GM12878 (cell line): ENCODE measurements around the gene PRPSAP2. TPM values are rescaled to one million over a fixed set of nuclear protein-coding genes. Genes with fewer than 3 reads are reported as not detected.

ENCODE experiments used
- ATAC-seq: fragments of 200-7000 bp; cut with Tn5 transposase; 3 replicates; pipeline ENCODE4 v1.9.1; 2020; ENCODE audit warnings: mild to moderate bottlenecking, moderate library complexity
- BruUV-seq: library from RNA; stranded (reverse); fragments of 400-500 nt; replicated peaks from 2 replicates; lab custom pipeline; 2021; lab: Mats Ljungman, UMichigan
- CTCF ChIA-PET: fragments of 300-600 bp; sonication (Branson Sonifier 250); formaldehyde crosslinking; extraction: SDS; loops from one replicate; lab custom pipeline; 2021; ENCODE audit warnings: inconsistent platforms; lab: Yijun Ruan, JAX
- POLR2A ChIA-PET: fragments of 350-600 bp; formaldehyde crosslinking; extraction: SDS; loops from one replicate; lab custom pipeline; 2021; ENCODE audit warnings: inconsistent platforms; lab: Charles Lee
- RAD21 ChIA-PET: fragments of 300-600 bp; sonication (Branson Sonifier 250); formaldehyde crosslinking; loops from one replicate; lab custom pipeline; 2023; ENCODE audit warnings: antibody characterized with exemption; ENCODE audit not compliant: unreplicated experiment; lab: Charles Lee
- SMC1A ChIA-PET: fragments of 300-600 bp; sonication (Branson Sonifier 250); formaldehyde crosslinking; loops from one replicate; lab custom pipeline; 2023; ENCODE audit not compliant: unreplicated experiment, uncharacterized antibody; lab: Charles Lee
- DNase-seq: peaks from one replicate; pipeline ENCODE4 v3.0.0-alpha.2; 2011; ENCODE audit warnings: low read depth, low spot score
- FAIRE-seq: peaks from 3 replicates; lab custom pipeline; 2011; peaks lifted over from hg19 to GRCh38; lab: Jason Lieb, UNC
- H2AFZ ChIP-seq: 2 replicates; pipeline ENCODE4 v1.6.0; 2011; ENCODE audit warnings: low read depth, low read length, control low read depth; ENCODE audit not compliant: control insufficient read depth
- H3K27ac ChIP-seq: 2 replicates; pipeline ENCODE4 v1.5.1; 2011; ENCODE audit warnings: control low read depth; ENCODE audit not compliant: control insufficient read depth, insufficient read depth
- H3K27me3 ChIP-seq, 2 experiments: replicated peaks in 1 of 2; 2 replicates each; pipeline versions ENCODE4 v1.6.0 to v1.6.1; 2011; ENCODE audit warnings: low read length in 1 of 2; ENCODE audit not compliant: control insufficient read depth in 2 of 2, insufficient read depth in 2 of 2
- H3K36me3 ChIP-seq, 2 experiments: 2 replicates each; pipeline ENCODE4 v1.5.1; 2011; ENCODE audit warnings: low read length in 1 of 2; ENCODE audit not compliant: control insufficient read depth in 2 of 2, insufficient read depth in 2 of 2
- H3K4me1 ChIP-seq: 2 replicates; pipeline ENCODE4 v1.6.1; 2011; ENCODE audit warnings: mild to moderate bottlenecking, low read length, moderate library complexity, mixed read lengths; ENCODE audit not compliant: control insufficient read depth, insufficient read depth
- H3K4me2 ChIP-seq: 2 replicates; pipeline ENCODE4 v1.6.0; 2011; ENCODE audit warnings: control low read depth; ENCODE audit not compliant: control insufficient read depth, insufficient read depth
- H3K4me3 ChIP-seq: fragments of 200-600 bp; sonication (generic); 2 replicates; pipeline ENCODE4 v1.5.1; 2016
- H3K79me2 ChIP-seq: 2 replicates; pipeline ENCODE4 v1.6.0; 2011; ENCODE audit warnings: low read length; ENCODE audit not compliant: control insufficient read depth, insufficient read depth
- H3K9ac ChIP-seq: 2 replicates; pipeline ENCODE4 v1.8.0; 2011; ENCODE audit warnings: low read length, control low read depth, mixed read lengths; ENCODE audit not compliant: control insufficient read depth, insufficient read depth
- H3K9me3 ChIP-seq: replicated peaks from 3 replicates; pipeline ENCODE4 v1.5.1; 2011; ENCODE audit warnings: mild to moderate bottlenecking, low read length; ENCODE audit not compliant: control insufficient read depth, insufficient read depth
- H4K20me1 ChIP-seq: 2 replicates; pipeline ENCODE4 v1.6.0; 2011; ENCODE audit not compliant: control insufficient read depth, insufficient read depth
- CEBPZ ChIP-seq: fragments of 150-350 bp; IDR thresholded peaks from 2 replicates; pipeline ENCODE4 v1.6.1; 2016; ENCODE audit warnings: low read depth, low read length
- CHD2 ChIP-seq: IDR thresholded peaks from 2 replicates; pipeline ENCODE4 v1.6.1; 2011; ENCODE audit warnings: low read depth, low read length, improper control_type of control experiment, borderline replicate concordance
- LARP7 ChIP-seq: fragments of 450-650 bp; IDR thresholded peaks from 2 replicates; pipeline ENCODE4 v1.6.1; 2017; ENCODE audit warnings: mild to moderate bottlenecking
- POLR2AphosphoS2 ChIP-seq: IDR thresholded peaks from 2 replicates; pipeline ENCODE4 v1.6.1; 2011; ENCODE audit warnings: low read depth, mild to moderate bottlenecking, low read length, improper control_type of control experiment, moderate library complexity
- SUPT20H ChIP-seq: IDR thresholded peaks from 2 replicates; pipeline ENCODE4 v1.6.1; 2011; ENCODE audit warnings: low read depth, mild to moderate bottlenecking, low read length, moderate library complexity, borderline replicate concordance; ENCODE audit not compliant: control insufficient read depth
- ZBTB33 ChIP-seq: fragments of 450-650 bp; IDR thresholded peaks from 2 replicates; pipeline ENCODE4 v1.6.1; 2017; ENCODE audit warnings: mild to moderate bottlenecking
- WGBS: methylation state at CpG from one replicate; pipeline ENCODE4 v1.1.6; 2016; ENCODE audit warnings: low lambda C conversion rate; ENCODE audit not compliant: insufficient replicate concordance, insufficient coverage; ENCODE audit errors: missing lambda C conversion rate; 5-methylcytosine and 5-hydroxymethylcytosine counted together
- in situ Hi-C: fragments of 300-500 bp; cut with MboI; formaldehyde crosslinking; loops from 9 replicates; pipeline ENCODE4 v1.14.3; 2018; ENCODE audit warnings: mixed read lengths
- intact Hi-C: fragments of 100-400 bp; cut with micrococcal nuclease; formaldehyde crosslinking; loops from one replicate; pipeline ENCODE4 v1.14.2; 2022; ENCODE audit not compliant: unreplicated experiment
- polyA plus RNA-seq, 11 experiments: library from polyadenylated mRNA; depleted of rRNA in 4 of 11; unstranded in 6 of 11; stranded (reverse) in 5 of 11; fragments of >200 nt; fragmentation: Nextera tagmentation in 4 of 11; fragmentation: Illumina TruSeq in 1 of 11; extraction: Ambion mirVana in 4 of 11; extraction: Trizol in 1 of 11; gene quantifications; 1 replicate in 1 of 11; 2 replicates in 10 of 11; pipeline versions ENCODE4 v1.2.1 to v1.2.3, GENCODE V29; 2011 to 2016; ENCODE audit warnings: inconsistent platforms in 2 of 11, missing spikeins in 2 of 11, low read depth in 1 of 11
- total RNA-seq, 4 experiments: library from RNA; depleted of rRNA in 3 of 4; stranded (reverse); fragments of >200 nt in 3 of 4; fragmentation: Illumina TruSeq in 1 of 4; extraction: Trizol in 1 of 4; gene quantifications; 2 replicates each; pipeline versions ENCODE4 v1.2.1 to v1.2.3, GENCODE V29; 2013 to 2021

The PRPSAP2 gene
- total and polyA plus RNA-seq, 10 of the 15 experiments (the other 5 are each of a cell fraction or from before 2014, with no cell fraction given), result 33.2 to 102 (median 83.8) TPM

- H4K20me1 ChIP-seq, result no peaks in the 10 kb centered on the region
- POLR2A ChIA-PET, result no interaction called here
Observed at GRCh38 chr17:18910326-18910725, 52.4 kb downstream of the PRPSAP2 start.

More at GRCh38 chr17:18910326-18910725, 52.4 kb downstream of the PRPSAP2 start:
- ATAC-seq, result no peak
- no peak overlapping the region for H3K4me3 ChIP-seq
- no peak overlapping the region for H2AFZ ChIP-seq
- BruUV-seq, result no TSS peak
- 23% methylated on average over 5 of the region's 5 CpGs for WGBS
- H3K9me3 ChIP-seq, result no peaks in the 10 kb centered on the region; the same call in 2 of the 3 replicates
- in situ Hi-C loops (loop anchor here (25.0 kb wide), 1 partner anchor 1923 kb away; no protein-coding TSS in a partner anchor), intact Hi-C loops (no loop called here)
- H3K9ac ChIP-seq, result no peak overlapping the region
- no peaks in the 10 kb centered on the region for H3K4me1 ChIP-seq
- SMC1A ChIA-PET, result interaction anchor here (1.3 to 1.4 kb wide), 2 partner anchors 9 kb away, joined by 3 to 6 read pairs; no protein-coding TSS in a partner anchor
- H3K4me2 ChIP-seq, result no peak overlapping the region
- H3K27me3 ChIP-seq, result no peaks in the 10 kb centered on the region
- DNase-seq, result no peak
- RAD21 ChIA-PET, result no interaction called here
- no peak overlapping the region for H3K27ac ChIP-seq
- CTCF ChIA-PET, result interaction anchor here (0.6 kb wide), 1 partner anchor 12 kb away, joined by 3 read pairs; no protein-coding TSS in a partner anchor
- no peaks in the 10 kb centered on the region for H3K79me2 ChIP-seq
- TF ChIP-seq POLR2AphosphoS2 (no peak), CHD2 (no peak), SUPT20H (no peak), LARP7 (no peak), CEBPZ (no peak), ZBTB33 (no peak)
- TF ChIP-seq, all 136 proteins: peak for 0
- H3K36me3 ChIP-seq, result peaks cover 16 to 29% of the 10 kb centered on the region in 2 experiments
- no peak for FAIRE-seq
